ENCODE measurements around the gene BBS4.

BBS4 gene

DNA sequence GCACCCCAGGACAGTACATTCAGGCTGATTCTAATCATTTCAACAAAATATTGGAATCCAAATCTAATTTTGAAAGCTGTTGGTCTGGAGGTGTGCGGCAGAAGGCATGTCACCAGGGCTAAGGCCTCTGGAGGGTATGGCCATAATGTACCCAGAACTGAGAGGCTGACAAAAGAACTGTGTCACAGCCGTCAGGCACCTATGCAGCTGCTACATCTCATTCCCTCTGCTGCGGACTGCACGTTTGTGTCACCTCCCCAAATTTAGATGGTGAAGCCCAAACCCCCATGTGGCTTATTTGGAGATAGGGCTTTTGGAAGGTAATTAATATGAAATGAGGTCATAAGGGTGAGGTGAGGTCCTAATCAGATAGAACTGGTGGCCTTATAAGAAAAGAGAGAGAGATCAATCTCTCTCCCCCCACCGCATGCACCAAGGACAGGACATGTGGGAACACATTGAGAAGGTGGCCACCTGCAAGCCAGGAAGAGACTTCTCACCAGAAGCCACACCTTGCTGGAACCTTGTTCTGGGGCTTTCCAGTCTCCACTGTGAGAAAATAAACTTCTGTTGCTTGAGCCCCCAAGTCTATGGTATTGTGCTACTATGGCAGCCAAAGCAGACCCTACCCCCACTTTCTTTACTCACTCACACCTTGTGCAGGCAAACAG is 74.7 kb downstream of the BBS4 start:
- DNase-seq (ENCODE audit: low read depth) = no peak

GRCh38 chr15:72764656-72765055 is 78.6 kb downstream of the BBS4 start:
- DNase-seq (ENCODE audit: low read depth) = no peak

DNA sequence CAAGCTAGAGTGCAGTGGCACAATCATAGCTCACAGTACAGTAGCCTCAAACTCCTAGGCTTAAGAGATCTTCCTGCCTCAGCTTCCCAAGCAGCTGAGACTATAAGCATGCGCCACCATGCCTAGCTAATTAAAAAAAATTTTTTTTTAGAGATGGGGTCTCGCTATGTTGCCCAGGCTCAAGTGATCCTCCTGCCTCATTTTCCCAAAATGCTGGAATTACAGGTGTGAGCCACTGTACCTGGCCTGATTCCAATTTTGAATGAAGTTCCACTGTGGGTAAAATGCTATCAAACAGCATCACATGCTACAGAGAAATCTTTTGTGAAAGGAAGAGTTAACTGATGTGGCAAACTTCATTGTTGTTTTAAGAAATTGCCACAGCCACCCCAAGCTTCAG is 80.0 kb downstream of the BBS4 start:
- no peak for DNase-seq (ENCODE audit: low read depth)

DNA sequence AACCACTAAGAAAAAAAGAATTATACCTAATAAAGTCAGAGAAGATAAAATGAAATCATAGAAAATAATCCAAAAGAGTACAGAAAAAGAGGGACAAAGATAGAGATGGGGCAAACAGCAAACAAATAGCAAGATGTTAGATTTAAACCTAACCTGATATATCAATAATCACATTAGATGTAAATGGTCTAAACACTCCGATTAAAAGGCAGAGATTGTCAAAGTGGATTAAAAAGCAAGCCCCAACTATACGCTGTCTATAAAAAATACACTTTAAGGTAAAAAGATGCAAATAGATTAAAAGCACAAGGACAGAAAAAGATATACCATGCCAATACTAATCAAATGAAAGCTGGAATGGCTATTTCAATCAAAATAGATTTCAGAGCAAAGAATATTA is 80.8 kb downstream of the BBS4 start:
- no peak for DNase-seq (ENCODE audit: low read depth)

DNA sequence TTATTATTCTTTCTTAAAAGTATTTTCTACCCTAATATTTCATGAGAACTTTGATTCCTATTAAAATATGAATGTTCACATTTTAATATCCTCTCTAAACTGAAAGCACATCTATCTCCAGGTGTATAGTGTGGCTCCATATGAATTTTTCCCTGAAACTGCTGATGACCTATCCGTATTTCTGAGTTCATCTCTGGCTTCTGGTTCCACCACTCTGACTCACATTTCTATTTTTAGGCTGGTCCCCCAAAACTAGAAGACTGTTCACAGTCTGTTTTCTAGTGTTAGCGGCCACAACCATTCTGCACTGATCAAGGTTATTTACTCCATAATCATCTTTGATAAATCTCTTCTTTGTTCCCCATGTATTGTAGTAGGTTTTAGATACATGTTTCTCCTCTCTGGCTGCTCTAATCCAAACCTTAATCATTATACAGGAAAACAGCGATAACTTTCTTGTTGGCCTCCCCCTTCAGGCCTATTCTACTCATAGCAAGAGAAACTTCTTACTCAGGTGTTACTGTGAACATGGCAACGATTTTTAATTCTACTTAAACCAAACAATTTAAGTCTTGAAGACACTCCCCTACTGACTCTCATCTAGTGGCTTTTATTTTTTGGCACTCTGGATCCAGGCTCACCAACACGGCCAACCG is 84.8 kb downstream of the BBS4 start:
- DNase-seq (ENCODE audit: low read depth) = no peak

DNA sequence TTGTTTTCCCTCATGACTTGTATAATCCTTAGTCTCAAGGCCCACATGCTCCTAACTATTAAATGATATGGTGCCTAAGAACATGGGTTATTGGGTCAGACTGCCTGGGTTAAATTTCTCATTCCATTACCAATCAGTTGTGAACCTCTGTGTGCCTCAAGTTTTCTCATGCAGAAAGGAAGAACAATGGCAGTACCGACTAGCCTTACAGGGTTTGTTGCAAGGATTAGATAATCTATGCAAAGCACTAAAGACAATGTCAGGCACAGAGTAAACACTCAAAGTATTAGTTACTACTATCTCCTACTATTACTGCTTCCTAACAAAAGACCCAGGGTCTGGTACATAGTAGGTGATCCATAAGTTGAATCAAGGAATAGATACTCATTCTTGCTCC is 85.3 kb downstream of the BBS4 start:
- no peak for DNase-seq (ENCODE audit: low read depth)

GRCh38 chr15:72774696-72775383 is 88.8 kb downstream of the BBS4 start:
- DNase-seq (ENCODE audit: low read depth) = no peak

GRCh38 chr15:72778796-72779195 is 92.8 kb downstream of the BBS4 start:
- DNase-seq (ENCODE audit: low read depth) = no peak

- DNase-seq (ENCODE audit: low read depth) = no peak
Measured at GRCh38 chr15:72781631-72782030, 95.6 kb downstream of the BBS4 start.

DNA sequence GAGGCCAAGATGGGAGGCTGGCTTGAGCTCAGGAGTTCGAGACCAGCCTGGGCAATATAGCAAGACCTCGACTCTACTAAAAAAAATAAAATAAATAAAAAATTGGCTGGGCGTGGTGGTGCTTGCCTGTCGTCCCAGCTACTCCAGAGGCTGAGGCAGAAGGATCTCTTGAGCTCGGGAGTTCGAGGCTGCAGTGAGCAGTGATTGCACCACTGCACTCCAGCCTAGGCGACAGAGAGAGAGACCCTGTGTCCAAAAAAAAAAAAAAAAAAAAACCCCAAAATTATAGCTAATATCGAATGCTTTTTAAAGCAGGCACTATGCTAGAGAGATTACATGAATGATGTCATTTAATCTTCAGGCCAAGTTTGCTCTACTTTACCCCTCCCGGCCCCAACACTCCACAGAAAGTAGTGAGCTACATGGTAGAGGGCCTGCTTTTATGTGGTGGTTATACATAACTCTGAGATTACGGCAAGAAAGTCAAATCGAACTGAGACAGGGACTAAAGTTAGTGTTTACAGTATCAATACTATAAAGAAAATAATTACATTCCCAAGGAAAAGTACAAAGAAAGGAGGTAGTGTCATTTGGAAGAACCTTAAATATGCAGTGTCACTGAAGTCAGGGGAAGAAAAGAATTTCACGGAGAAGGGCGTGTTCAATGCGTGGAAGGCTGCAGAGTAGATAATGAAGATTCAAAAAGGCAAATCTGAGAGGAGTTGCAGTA is 96.4 kb downstream of the BBS4 start:
- DNase-seq (ENCODE audit: low read depth) = no peak

DNA sequence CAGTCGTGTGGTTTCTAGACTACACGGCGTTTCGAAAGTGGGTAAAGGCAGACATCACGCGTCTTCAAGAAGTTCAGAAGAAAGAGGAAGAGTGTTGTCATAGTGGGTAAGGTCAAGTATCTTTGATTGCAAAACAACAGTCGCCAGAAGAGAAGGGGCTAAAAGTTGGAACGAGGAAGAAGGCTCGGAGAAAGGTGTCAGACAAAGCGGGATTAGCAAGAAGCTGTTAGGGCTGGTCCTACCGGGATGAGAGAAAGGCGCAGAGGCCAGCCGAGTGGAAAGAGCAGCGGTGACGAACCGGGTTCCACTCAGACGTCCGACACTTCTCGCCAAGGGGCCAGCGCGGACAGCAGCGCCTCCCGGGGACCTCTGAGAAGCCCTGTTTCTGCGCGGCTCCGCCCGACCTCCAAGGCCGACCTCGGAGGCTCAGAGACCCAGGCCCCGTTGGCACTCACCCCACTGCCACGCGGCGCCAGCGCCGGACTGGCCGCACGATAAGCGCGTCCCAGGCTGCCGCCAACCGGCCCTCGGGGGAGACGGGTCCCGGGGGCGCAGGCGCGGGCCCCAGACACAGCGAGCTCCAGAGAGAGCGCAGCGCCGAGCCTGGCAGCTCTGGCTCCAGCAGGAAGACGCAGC is 97.1 kb downstream of the BBS4 start:
- DNase-seq (ENCODE audit: low read depth) = no peak

DNA sequence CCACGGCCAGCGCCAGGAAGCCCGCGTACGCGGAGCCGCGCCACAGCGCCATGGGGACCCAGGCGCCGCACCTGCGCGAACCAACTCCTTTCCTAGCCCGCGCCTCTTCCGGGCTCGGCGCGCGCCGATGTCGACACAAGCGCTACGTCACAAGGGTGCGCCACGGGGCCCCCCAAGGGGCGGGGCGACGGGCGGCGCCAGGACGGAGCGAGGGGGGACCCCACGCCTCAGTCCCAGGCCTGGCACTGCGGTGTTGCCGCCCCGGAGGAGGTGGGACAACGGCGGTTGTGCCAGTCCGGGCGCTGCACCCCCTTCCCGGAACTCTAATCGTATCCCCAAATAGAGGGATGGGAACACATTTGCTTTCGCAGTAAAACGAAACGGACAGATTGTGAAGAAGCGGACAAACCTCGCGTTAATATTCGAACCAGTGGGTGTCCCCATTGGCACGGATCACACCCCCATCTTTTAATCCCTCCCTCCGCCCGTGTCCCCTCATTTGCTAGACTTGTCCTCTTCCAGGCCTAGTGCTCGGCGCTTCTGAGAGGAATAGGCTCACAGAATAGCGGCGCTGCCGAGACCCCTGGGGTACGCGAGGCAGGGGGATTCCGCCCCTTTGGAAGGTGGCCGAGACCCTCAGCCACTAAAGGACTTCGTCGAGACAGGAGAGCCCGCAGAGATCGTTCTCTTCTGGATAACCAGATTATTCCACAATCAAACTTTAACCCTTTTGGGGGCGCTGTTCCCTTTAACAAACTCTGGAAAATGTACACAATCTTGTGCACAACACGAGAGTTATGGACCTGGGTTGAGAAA is 97.8 kb downstream of the BBS4 start, which contains the start of gene ADPGK:
TSS of gene ADPGK (minus strand) at position 119 of the 816 bp plus-strand sequence. CDS start at position 52, 67 bp downstream.
- DNase-seq (ENCODE audit: low read depth) = peak; percentile 90

GRCh38 chr15:72784456-72784876 is 98.5 kb downstream of the BBS4 start:
- DNase-seq (ENCODE audit: low read depth) = no peak

- no peak for DNase-seq (ENCODE audit: low read depth)
Measured at GRCh38 chr15:72785432-72785831, 99.4 kb downstream of the BBS4 start.

GRCh38 chr15:72785841-72786240 is 99.8 kb downstream of the BBS4 start:
- no peak for DNase-seq (ENCODE audit: low read depth)

- no peak for DNase-seq (ENCODE audit: low read depth)
Measured at GRCh38 chr15:72786242-72786641, 100.2 kb downstream of the BBS4 start.

DNA sequence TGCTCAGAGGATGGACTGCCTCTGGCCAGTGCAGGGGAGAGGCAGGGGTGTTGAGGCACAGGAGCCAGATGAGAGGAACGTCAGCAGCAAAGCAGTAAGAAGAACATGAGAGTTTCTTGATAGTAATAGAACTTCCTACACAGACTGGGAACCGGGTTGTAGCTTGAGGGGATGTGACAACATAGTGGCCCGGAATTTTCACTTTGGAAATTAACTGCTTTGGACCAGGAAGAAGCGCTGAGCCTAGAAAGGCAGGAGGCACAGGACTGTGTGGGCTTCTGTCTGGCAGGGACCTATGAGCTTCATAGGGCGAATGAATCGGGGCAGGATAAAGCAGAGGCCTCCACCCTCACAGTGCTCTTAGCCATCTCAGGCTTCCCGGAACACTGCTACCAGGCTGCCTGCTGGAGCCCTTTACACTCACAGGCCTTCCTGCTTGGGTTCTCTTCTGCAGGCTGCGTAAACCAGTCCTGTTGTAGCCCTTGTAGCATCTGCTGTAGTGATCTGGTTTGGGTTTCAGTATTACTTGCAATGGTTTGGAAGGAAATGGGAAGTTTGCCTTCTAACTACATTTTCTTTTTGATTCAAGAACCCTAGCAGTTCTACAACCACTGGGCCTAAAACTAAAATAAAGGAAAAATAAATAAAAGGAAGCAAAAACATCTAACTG is 100.8 kb downstream of the BBS4 start:
- no peak for DNase-seq (ENCODE audit: low read depth)

- DNase-seq (ENCODE audit: low read depth) = no peak
Measured at GRCh38 chr15:72787526-72787925, 101.5 kb downstream of the BBS4 start.
